Measurements from ENCODE around the gene TSHZ2.

GRCh38 chr20:53301869-53302268, 329.7 kb downstream of the TSHZ2 start:
- TF ChIP-seq CTCF (IDR thresholded peaks at IDR 0.05), result no peak
- TF ChIP-seq POLR2A (IDR thresholded peaks at IDR 0.05), result no peak
